PFSK-1 (cell line): ENCODE measurements around the gene C4A.
"Not testable (repeated sequence)": the region's sequence is repeated elsewhere in the genome, so short reads cannot be mapped to it uniquely, and the experiment has no call there.

ENCODE experiments used
- FOXP2 ChIP-seq: optimal IDR thresholded peaks from 2 replicates; pipeline ENCODE3; 2011; ENCODE audit warnings: borderline replicate concordance, control low read depth, inconsistent platforms; ENCODE audit not compliant: insufficient read depth; ENCODE audit errors: extremely low read length, extremely low read depth
- POLR2AphosphoS5 ChIP-seq: IDR thresholded peaks from 2 replicates; pipeline ENCODE4 v1.6.1; 2012; ENCODE audit warnings: low read depth, mild to moderate bottlenecking, control low read depth, low read length, moderate library complexity
- SIN3A ChIP-seq: IDR thresholded peaks from 2 replicates; pipeline ENCODE4 v1.6.1; 2012; ENCODE audit warnings: mild to moderate bottlenecking, low read length, moderate library complexity, borderline replicate concordance; ENCODE audit not compliant: insufficient read depth
- TAF1 ChIP-seq: IDR thresholded peaks from 2 replicates; pipeline ENCODE4 v1.6.1; 2012; ENCODE audit warnings: low read length, control low read depth, borderline replicate concordance; ENCODE audit not compliant: insufficient read depth
- TF ChIP-seq, protein P1 (sequence below), 2 experiments: IDR thresholded peaks; 2 replicates each; pipeline versions ENCODE4 v1.6.1 to v1.8.0; 2011 to 2012; ENCODE audit warnings: low read depth in 2 of 2, low read length in 2 of 2, control low read depth in 1 of 2, inconsistent platforms in 1 of 2, mild to moderate bottlenecking in 1 of 2, moderate library complexity in 1 of 2; ENCODE audit not compliant: insufficient read depth in 1 of 2

The C4A gene

DNA sequence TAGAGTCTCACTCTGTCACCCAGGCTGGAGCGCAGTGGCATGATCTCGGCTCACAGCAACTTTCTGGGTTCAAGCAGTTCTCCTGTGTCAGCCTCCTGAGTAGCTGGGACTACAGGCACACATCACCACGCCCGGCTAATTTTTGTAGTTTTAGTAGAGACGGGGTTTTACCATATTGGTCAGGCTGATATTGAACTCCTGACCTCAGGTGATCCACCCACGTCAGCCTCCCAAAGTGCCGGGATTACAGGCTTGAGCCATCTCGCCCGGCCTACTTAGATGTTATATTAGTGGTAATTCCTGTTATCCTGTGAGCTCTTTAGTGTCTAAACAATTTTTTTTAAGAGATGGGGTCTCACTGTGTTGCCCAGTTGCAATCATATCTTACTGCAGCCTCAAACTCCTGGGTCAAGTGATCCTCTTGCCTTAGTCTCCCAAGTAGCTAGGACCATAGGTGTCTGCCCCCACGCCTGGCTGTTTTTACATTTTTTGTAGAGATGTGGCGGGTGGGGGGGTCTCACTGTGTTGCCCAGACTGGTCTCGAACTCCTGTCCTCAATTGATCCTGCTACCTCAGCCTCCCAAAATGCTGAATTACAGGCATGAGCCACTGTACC, 3.9 kb upstream of the C4A start:
- no peak for TF ChIP-seq TAF1
- no peak for TF ChIP-seq POLR2AphosphoS5
- TF ChIP-seq, protein P1, sequence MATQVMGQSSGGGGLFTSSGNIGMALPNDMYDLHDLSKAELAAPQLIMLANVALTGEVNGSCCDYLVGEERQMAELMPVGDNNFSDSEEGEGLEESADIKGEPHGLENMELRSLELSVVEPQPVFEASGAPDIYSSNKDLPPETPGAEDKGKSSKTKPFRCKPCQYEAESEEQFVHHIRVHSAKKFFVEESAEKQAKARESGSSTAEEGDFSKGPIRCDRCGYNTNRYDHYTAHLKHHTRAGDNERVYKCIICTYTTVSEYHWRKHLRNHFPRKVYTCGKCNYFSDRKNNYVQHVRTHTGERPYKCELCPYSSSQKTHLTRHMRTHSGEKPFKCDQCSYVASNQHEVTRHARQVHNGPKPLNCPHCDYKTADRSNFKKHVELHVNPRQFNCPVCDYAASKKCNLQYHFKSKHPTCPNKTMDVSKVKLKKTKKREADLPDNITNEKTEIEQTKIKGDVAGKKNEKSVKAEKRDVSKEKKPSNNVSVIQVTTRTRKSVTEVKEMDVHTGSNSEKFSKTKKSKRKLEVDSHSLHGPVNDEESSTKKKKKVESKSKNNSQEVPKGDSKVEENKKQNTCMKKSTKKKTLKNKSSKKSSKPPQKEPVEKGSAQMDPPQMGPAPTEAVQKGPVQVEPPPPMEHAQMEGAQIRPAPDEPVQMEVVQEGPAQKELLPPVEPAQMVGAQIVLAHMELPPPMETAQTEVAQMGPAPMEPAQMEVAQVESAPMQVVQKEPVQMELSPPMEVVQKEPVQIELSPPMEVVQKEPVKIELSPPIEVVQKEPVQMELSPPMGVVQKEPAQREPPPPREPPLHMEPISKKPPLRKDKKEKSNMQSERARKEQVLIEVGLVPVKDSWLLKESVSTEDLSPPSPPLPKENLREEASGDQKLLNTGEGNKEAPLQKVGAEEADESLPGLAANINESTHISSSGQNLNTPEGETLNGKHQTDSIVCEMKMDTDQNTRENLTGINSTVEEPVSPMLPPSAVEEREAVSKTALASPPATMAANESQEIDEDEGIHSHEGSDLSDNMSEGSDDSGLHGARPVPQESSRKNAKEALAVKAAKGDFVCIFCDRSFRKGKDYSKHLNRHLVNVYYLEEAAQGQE (IDR thresholded peaks at IDR 0.05; ENCODE audit: insufficient read depth in 1 of 2, low read depth in 2 of 2, low read length in 2 of 2) = no peak
- no peak for TF ChIP-seq FOXP2
- TF ChIP-seq SIN3A = no peak

DNA sequence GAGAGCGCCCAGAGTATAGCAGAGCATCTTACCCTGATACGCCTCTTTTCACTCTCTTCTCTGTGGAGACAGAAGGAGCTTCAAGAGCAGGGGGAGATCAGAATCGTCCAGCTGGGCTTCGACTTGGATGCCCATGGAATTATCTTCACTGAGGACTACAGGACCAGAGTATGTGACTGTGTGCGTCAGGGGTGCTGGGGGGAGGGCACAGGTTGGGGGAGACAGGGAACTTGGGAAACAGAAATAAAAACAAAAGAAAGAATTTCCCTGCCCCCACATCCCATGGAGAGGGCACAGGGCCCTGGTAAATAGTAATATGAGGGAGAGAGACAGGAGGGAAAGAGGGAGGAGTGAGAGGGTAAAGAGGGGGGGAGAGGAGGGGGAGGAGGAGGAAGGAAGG, 3.0 kb upstream of the C4A start:
- TF ChIP-seq TAF1 (no peak), SIN3A (no peak), POLR2AphosphoS5 (no peak), FOXP2 (no peak)
- TF ChIP-seq, protein P1 (IDR thresholded peaks at IDR 0.05; ENCODE audit: insufficient read depth in 1 of 2, low read depth in 2 of 2, low read length in 2 of 2) = no peak

DNA sequence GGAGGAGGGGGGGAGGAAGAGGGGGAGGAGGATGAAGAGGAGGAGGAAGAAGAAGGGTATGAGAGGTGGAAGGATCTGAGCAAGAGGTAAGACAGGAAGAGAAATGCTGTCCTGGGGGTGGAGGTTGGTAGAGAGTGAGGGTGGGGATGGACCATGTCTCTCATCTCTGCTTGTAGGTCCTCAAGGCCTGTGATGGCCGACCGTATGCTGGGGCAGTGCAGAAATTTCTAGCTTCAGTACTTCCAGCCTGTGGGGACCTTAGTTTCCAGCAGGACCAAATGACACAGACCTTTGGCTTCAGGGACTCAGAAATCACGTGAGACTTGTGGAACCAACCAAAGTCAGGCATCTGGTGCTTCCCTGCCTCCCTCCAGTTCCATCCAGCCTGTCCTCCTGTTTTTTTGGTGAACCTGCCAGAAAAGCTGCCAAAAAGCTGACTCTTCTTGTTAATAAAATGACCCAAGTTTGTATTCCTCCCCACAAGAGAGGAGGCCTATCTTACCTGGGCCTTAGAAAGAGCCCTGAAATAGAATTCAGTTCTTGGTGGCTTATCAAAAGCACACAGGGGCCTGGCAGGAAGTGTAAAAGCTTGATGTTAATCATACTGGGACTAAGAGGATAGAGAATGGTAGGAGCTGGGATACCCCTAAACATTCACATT, 2.5 kb upstream of the C4A start:
- TF ChIP-seq TAF1 (no peak), POLR2AphosphoS5 (no peak), SIN3A (no peak), FOXP2 (no peak)
- TF ChIP-seq, protein P1 (IDR thresholded peaks at IDR 0.05; ENCODE audit: insufficient read depth in 1 of 2, low read depth in 2 of 2, low read length in 2 of 2) = no peak

DNA sequence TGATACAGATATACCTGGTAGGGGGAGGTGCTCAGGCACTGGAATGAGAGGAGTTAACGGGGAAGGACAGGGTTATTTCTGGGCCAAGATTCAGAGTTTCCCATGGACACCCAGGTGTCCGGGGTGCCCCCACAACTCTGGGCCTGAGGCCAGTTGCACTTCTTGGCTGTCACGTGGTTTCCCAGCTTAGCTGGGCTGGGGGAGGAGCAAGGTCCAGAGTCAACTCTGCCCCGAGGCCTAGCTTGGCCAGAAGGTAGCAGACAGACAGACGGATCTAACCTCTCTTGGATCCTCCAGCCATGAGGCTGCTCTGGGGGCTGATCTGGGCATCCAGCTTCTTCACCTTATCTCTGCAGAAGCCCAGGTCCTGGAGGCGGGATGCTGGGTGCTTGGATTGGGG, 32.7 kb downstream of the C4A start, which contains the start of gene C4B:
C4B (plus strand) TSS at position 249 of the 400 bp plus-strand sequence; CDS start at position 300, 51 bp downstream.
- TF ChIP-seq, protein P1 (IDR thresholded peaks at IDR 0.05; ENCODE audit: insufficient read depth in 1 of 2, low read depth in 2 of 2, low read length in 2 of 2) = not testable (repeated sequence)
- TF ChIP-seq TAF1, SIN3A: not testable (repeated sequence)
